Measurements from ENCODE around the gene CMPK2.
A peak's percentile ranks its signal among the peaks of the same experiment; 100 is the strongest.
"Not testable (repeated sequence)": the region's sequence is repeated elsewhere in the genome, so short reads cannot be mapped to it uniquely, and the experiment has no call there.

CMPK2 gene

GRCh38 chr2:6860296-6860695 is 5.4 kb downstream of the CMPK2 start:
- Histone ChIP-seq H3K79me2 (ENCODE audit: insufficient read depth, low read length) (peaks cover 33% of the 10 kb centered on the region), H3K4me3 (ENCODE audit: low read length, poor library complexity, severe bottlenecking) (no peak overlapping the region), H3K9ac (ENCODE audit: low read depth, low read length, poor library complexity, severe bottlenecking) (no peak overlapping the region), H3K9me2 (replicated peaks; ENCODE audit: low read depth, low read length) (no peaks in the 10 kb centered on the region), H3K9me3 (ENCODE audit: insufficient read depth, low read depth, low read length) (peaks cover 11% of the 10 kb centered on the region; the same call in 1 of the 2 replicates), H3K27me3 (ENCODE audit: insufficient read depth, low read length, poor library complexity, severe bottlenecking) (no peaks in the 10 kb centered on the region), H3F3A (ENCODE audit: low read depth) (peaks cover 7% of the 10 kb centered on the region; the same call in 1 of the 2 replicates), H3K36me3 (ENCODE audit: insufficient read depth, low read length) (peaks cover 23% of the 10 kb centered on the region; the same call in 1 of the 2 replicates), H4K20me1 (ENCODE audit: insufficient read depth, low read length, poor library complexity, severe bottlenecking) (no peaks in the 10 kb centered on the region), H3K4me1 (ENCODE audit: insufficient read depth, low read length, poor library complexity, severe bottlenecking) (peaks cover 58% of the 10 kb centered on the region), H2AFZ (ENCODE audit: low read length) (no peak overlapping the region), H3K4me2 (ENCODE audit: low read depth, low read length, poor library complexity, severe bottlenecking) (no peak overlapping the region)
- no peak for TF ChIP-seq EZH2phosphoT487 (IDR thresholded peaks at IDR 0.05; ENCODE audit: borderline replicate concordance)
- TF ChIP-seq CTCF (conservative IDR thresholded peaks at IDR 0.05; ENCODE audit: low read length), result no peak

- not testable (repeated sequence) for H3K9ac ChIP-seq (ENCODE audit: low read depth, low read length, poor library complexity, severe bottlenecking); H3K9me2 ChIP-seq (replicated peaks; ENCODE audit: low read depth, low read length); H3K4me3 ChIP-seq (ENCODE audit: low read length, poor library complexity, severe bottlenecking); H2AFZ ChIP-seq (ENCODE audit: low read length); H3K4me2 ChIP-seq (ENCODE audit: low read depth, low read length, poor library complexity, severe bottlenecking); H3F3A ChIP-seq (ENCODE audit: low read depth); H4K20me1 ChIP-seq (ENCODE audit: insufficient read depth, low read length, poor library complexity, severe bottlenecking); H3K27me3 ChIP-seq (ENCODE audit: insufficient read depth, low read length, poor library complexity, severe bottlenecking)
- Histone ChIP-seq H3K79me2 (ENCODE audit: insufficient read depth, low read length) (peaks cover 25% of the 10 kb centered on the region), H3K9me3 (ENCODE audit: insufficient read depth, low read depth, low read length) (peaks cover 11% of the 10 kb centered on the region; the same call in 1 of the 2 replicates), H3K36me3 (ENCODE audit: insufficient read depth, low read length) (peaks cover 23% of the 10 kb centered on the region; the same call in 1 of the 2 replicates), H3K4me1 (ENCODE audit: insufficient read depth, low read length, poor library complexity, severe bottlenecking) (peaks cover 59% of the 10 kb centered on the region)
These were observed 7.2 kb downstream of the CMPK2 start for GRCh38 chr2:6858466-6859027.

- peaks cover 49% of the 10 kb centered on the region for H3K4me1 ChIP-seq (ENCODE audit: insufficient read depth, low read length, poor library complexity, severe bottlenecking)
- no peaks in the 10 kb centered on the region for H3K9me2 ChIP-seq (replicated peaks; ENCODE audit: low read depth, low read length)
- H3K36me3 ChIP-seq (ENCODE audit: insufficient read depth, low read length), result peaks cover 23% of the 10 kb centered on the region; the same call in 1 of the 2 replicates
- H3K79me2 ChIP-seq (ENCODE audit: insufficient read depth, low read length), result peaks cover 9% of the 10 kb centered on the region; the same call in 1 of the 2 replicates
- H3K9me3 ChIP-seq (ENCODE audit: insufficient read depth, low read depth, low read length), result peaks cover 11% of the 10 kb centered on the region; the same call in 1 of the 2 replicates
- H3K9ac ChIP-seq (ENCODE audit: low read depth, low read length, poor library complexity, severe bottlenecking), result peak overlapping the region; percentile 65
- no peaks in the 10 kb centered on the region for H3K27me3 ChIP-seq (ENCODE audit: insufficient read depth, low read length, poor library complexity, severe bottlenecking)
- TF ChIP-seq CTCF (conservative IDR thresholded peaks at IDR 0.05; ENCODE audit: low read length) (no peak), EZH2phosphoT487 (IDR thresholded peaks at IDR 0.05; ENCODE audit: borderline replicate concordance) (no peak)
- peaks cover 7% of the 10 kb centered on the region; the same call in 1 of the 2 replicates for H3F3A ChIP-seq (ENCODE audit: low read depth)
- H4K20me1 ChIP-seq (ENCODE audit: insufficient read depth, low read length, poor library complexity, severe bottlenecking), result no peaks in the 10 kb centered on the region
- H3K4me2 ChIP-seq (ENCODE audit: low read depth, low read length, poor library complexity, severe bottlenecking), result peak overlapping the region; percentile 57
- peak overlapping the region; percentile 50 for H3K4me3 ChIP-seq (ENCODE audit: low read length, poor library complexity, severe bottlenecking)
- no peak overlapping the region for H2AFZ ChIP-seq (ENCODE audit: low read length)
These were observed 9.2 kb downstream of the CMPK2 start for GRCh38 chr2:6856548-6856920.
